Islet of Langerhans (tissue), 1 donor: ENCODE measurements around the gene CDH24.

Experiments
- FAIRE-seq: peaks from one replicate; lab custom pipeline; 2011; peaks lifted over from hg19 to GRCh38; lab: Jason Lieb, UNC

The CDH24 gene

DNA sequence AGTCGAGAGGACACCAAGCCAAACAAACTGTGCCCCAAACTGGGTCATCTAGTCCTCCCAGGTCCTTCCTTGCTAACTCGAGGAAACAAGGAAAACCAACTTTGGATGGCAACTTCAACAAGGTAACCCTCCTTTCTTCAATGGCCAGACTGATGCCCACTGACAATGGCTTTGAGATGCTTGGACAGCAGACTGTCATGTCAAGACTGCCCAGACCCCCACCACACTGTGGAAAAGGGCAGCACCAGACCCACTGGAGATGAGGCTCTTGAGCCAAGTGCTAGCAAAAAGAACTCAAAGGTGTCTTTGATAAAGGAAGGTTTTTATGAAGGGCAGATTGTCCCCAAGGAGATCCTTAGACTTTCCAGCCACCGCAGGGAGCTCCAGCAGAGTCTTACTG, 9.0 kb upstream of the CDH24 start:
- FAIRE-seq, result no peak

DNA sequence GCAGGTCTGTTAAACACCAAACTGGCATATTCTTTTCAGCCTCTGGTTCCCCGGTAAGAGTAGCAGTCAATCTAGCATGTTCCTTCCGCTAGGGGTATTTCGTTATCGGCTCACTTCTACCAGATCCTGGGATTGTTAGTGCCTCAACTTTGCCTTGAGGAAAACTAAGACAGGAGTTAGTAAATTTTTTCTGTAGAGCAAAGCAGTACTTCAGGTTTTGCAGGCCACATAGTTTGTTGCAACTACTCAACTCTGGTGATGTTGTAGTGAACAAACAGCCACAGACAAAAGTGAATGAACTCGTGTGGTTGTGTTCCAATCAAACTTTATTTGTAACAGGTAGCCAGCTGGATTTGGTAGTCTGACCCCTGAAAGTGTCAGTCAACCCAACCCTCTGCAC, 6.3 kb upstream of the CDH24 start:
- no peak for FAIRE-seq

DNA sequence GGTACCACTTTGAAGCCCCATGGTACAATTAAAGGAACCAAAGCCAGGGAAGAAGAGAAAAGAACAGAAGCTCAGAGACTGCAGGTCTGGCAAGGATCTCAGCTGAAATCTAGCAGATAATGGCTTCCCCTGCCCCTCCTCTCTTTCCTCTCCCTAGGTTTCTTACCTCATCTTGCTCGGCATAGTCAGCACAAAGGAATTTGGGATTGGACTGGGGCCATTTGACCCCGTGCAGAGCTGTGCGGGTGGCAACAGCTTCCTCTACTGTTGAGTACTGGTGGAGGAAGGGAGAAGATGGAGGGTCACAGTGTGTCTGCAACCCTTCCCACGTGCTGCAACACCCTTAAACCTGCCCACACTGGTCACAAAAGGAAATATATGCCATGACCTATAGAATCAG, 4.7 kb upstream of the CDH24 start:
- no peak for FAIRE-seq

DNA sequence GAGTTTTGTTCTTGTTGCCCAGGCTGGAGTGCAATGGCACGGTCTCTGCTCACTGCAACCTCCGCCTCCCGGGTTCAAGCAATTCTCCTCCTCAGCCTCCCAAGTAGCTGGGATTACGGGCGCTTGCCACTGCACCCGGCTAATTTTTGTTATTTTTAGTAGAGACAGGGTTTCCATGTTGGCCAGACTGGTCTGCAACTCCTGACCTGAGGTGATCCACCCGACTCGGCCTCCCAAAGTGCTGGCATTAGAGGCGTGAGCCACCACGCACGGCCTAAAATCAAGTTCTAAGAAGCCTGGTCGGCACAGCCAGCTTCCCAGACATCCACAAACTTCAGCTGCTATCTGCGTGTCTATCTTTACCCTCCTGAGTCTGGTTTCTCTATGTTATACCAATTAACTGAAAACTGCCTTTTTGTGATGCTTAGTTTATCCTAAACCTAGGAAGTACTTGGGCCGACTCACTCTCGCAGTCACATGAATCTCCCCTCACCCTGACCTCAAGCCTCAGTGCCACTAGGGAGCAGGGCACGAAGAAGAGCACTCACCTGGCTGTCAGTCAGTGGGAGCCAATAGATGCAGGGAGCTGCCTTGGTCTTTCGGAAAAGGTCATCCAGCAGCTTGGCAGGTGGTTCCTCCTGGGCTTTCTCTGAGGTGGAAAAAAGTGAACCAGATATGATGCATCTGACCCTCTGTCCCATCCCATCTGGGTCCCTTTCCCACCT, 3.4 kb upstream of the CDH24 start:
- no peak for FAIRE-seq

DNA sequence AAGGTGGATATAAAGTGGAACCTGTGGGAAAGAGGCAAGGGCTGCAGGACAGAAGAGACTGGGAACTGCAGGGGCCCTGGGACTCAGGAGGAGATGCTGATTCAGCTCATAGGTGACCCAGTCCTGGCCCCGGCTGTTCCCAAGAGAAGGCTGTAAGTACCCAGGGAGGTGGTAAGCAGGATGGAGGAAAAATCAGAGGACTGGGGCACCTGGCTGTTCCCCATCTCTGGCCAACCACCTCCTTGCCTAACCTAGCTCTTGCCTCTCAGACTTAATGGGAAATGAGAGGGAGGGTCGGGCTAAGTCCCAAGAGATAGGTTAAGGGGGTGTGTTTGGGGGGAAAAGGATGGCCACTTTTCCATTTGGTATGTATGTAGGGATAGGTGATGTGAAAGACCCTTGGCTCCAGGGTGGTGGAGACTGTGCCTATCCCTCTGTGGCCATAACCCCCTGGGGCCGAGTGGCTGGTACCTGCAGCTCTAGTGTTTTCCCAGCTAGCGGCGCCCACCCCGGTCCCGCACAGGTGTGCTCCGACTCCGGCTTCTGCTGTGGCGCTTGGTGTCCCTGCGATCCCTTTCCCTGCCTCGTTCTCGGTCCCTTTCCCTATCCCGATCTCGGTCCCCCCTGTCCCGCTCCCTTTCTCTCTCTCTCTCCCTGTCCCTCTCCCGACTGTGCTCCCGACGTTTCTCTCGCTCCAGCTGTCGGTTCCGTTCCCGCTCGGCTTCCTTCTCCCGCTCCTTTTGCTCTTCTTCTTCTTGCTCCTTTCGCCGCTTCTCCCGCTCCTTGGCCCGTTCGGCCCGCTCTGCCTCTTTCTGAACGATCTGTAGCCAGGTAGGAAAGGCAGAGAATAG, 1.6 kb upstream of the CDH24 start:
- no peak for FAIRE-seq

DNA sequence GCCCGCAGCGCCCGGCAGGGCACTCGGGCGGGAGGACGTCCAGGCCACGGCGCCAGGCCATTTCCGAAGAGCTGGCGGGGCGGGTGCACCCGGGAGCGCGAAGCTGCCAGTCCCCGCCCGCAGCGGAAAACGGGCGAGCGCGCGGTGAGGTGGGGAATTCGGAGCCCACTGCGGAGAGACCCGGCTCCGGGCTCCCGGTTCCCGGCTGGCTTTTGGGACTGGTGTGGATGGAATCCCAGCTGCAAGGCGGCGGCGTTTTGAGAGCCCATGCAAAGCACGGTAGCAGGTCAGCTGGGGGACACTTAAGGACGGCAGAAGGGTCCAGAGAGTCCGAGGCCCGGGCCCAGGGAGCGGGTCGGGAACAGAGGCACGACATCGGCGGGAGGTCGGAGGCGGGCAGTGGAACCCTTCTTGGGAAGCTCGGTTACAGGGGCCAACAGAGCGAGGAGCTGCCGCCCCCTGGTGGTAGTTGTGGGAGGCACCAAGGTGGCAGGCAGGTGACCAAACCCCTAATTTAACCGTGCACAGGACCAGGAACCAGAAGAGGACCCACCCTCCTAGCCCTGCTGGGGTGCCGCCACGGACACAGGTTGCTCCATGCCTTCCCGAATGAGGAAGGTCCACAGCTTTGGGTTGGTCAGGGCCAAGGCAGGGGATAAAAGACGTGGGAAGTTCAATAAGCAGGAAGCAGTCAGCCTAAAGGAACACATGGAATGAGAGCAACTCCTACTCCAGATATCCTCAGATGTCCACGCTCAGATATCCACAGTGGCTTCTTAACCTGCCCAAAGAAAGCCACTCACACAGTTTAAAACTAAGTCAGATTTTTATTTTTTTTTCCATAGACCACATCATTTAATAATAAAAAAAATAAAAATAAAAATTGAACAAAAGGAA, 685 bp upstream of the CDH24 start:
- FAIRE-seq, result no peak

DNA sequence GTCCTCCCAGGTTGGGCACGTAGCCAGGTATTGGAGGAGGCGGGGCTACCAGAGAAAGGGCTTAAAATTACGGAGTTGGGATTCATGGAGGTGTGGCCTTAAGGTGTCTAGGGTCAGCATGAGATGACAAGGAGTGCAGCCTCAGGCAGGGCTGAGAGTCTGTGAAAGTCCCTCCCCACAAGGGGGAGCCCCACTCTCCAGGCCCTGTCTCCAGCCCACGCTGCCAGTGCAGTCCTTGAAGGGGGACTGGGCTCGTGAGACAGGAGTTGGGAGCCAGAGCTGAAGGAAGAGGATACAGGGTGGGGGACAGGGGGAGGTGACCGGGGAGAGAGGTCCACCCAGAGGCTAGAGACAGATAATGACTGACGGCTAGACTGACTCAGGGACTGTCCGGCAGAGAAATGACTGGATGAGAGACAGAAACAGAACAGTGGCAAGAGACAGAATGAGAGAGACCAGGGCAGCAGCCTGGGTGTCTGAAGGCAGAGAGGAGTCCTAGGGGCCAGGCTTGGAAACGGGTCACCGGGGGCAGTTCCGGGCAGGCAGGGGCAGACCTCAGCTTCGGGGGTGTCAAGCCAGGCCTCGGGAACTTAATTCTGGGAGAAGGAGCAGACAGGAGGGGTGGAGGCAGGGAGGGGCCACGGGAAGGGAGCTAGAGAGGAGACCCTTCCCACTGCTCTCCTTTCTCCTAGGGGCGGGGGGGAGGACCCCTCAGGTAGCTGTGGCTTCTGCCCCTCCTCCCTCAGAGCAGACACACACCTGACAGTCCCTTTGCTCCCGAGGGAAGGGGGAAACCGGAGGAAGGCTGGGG, 970 bp downstream of the CDH24 start:
- FAIRE-seq, result no peak

DNA sequence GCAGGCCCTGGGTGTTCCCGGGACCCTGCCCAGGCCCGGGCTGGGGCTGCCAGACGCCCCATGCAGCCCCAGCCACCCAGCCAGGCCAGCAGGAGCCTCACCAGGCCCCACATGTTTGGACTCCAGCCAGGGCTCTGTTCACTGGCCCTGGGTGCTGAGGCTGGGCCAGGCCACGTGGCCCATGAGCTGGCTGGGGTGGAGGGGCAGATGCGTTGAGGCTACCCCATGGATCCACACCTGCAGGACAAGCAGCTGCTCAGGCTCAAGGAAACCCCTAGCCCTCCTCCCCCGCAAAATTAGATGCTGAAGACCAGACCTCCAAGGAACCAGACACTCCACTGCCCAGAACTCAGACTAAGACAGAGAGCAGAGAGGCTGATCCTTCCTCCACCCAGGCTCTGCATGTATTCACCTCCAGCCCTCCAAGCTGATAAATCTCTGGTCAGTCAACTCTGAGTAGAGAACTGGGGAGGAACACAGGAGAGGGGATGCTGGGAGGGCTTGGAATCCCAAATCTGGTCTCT, 1.6 kb downstream of the CDH24 start:
- FAIRE-seq, result no peak

DNA sequence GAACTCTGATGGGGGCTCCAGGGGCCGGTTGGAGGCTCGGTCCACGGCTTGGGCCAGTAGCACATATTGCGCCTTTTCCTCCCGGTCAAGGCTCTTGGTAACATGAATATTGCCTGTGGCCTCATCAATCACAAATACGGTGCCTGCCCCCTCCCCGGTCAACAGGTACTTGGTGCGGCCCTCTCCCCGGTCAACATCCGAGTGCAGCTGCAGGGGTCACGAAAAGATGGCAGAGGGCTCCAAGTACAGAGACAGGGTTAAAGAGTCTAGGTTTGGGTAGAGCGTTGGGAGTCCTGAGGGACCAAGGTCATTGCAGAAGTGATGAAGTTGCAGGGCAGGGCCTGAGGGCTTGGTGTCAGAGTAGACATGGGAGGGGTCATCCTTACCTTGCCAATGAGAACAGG, 2.2 kb downstream of the CDH24 start:
- no peak for FAIRE-seq

DNA sequence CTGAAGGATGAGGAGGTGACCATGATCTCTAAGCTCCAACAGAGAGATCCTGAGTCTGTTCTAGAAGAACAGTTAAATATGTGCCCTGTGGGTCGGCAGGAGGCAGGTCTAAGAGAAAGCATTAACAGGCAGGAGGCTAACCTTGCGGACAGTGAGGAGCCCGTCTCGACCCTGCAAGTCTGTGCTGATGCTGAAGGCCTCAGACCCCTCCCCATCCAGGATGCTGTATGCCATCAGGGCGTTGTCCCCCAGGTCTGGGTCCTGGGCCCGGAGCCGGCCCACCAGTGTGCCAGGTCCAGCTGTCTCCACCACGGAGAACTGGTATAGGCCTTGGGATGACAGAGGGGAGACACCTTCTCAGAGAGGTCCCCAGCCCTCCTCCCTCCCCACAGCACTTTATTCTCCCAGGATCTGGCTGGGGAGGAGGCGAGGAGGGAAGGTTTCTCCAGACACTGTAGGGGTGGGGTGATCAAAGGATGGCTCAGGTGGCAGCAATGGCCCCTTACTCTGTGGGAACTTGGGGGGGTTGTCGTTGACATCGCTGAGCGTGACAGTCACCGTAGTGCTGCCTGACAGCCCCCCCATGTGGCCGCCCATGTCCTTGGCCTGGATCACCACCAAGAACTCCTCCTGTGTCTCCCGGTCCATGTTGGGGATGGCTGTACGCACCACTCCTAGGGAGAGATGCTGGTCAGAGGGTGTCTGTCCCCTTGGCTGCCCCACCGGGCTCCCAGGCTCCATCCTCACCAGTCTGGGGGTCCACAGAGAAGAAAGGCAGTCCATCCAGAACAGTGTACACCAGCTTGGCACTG, 3.1 kb downstream of the CDH24 start:
- FAIRE-seq, result no peak

DNA sequence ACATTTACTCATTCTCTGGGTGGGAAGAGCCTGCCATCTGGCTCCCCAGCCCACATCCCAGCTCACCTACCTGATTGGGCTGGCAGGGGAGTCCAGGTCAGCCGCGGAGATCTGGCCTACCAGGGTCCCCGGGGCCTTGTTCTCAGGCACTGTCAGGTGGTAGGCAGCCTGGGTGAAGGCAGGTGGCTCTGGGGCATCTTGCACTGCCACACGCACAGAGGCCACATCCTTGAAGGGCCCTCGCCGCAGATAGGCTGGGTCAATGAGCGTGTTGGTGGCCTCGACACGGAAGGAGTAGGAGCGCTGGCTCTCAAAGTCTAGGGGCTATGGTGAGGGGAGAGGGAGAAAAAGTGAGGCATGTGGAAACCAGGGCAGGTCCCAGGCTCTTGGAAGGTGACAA, 3.9 kb downstream of the CDH24 start:
- no peak for FAIRE-seq

DNA sequence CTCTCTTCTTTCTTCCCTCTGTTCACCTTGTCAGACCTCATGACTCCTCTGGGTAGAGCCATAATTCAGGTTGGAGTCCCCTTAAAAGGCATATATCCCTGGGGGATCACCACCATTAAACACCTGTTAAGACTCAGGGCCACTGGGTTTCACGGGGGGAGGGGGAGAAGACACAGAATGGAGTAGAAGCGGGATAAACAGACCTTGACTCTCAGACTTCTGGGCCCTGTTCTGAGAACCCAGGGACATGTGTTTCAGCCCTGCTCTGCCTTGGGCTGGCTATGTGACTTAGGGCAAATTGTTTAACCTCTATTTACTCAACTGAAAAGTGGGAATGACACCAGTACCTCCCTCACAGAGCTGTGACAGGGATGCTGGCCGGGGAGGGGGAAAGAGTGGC, 4.6 kb downstream of the CDH24 start:
- no peak for FAIRE-seq

DNA sequence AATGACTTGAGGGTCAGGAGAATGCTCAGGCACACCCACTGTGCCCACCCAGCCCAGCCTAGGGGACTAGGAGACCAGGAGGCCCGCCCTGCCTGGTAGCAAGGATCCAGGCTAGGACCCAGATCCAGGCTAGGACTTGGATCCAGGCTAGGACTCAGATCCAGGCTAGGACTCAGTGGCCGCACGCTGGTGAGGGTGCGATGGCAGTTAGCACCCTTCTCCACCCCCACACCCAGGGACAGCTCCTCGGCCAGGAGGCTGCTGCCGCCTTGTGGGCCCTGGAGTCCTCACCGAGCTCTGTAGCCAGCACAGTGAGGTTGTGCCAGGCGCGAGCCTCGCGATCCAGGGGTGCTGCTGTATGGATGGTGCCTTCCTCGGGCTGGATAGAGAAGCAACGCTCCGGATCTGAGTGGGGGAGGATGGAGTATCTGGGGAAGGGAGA, 5.1 kb downstream of the CDH24 start:
- no peak for FAIRE-seq

DNA sequence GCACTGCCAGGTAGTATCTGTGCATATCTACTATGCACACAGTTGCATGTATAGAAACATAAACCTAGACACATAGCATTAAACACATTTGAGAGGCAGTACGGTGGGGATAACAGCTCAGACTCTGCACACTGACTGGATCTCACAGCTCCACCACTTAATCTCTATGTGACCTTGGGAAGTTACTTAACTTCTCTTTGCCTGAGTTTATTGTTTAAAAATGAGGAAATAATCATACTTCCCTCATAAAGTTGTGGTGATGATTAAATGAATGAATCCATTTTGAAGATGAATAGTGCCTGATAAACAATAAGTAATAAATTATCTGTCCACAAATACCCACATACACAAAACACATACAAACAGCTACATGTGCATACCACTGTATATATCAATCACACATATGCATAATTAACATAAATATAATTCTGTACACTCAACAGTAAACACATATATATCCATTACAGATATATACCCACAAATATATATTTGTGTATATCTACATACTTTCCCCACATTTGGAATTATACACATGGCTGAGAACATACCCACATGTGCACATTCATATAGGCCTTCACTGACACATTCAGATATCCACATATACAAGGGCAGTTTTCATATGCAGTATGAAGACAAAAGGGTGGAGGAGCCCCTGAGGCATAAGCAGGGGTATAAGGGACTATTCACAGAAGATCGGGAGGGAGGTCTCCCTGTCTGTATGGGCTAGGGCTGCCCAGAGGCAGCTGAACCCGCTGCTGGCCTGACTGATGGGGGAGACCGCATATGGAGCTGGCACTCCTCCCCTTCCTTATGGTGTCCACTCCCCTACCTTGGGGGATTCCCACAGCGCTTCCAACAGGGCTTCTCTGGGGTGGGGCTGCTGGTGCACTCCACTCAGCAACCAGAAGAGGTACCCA, 5.9 kb downstream of the CDH24 start:
- no peak for FAIRE-seq

DNA sequence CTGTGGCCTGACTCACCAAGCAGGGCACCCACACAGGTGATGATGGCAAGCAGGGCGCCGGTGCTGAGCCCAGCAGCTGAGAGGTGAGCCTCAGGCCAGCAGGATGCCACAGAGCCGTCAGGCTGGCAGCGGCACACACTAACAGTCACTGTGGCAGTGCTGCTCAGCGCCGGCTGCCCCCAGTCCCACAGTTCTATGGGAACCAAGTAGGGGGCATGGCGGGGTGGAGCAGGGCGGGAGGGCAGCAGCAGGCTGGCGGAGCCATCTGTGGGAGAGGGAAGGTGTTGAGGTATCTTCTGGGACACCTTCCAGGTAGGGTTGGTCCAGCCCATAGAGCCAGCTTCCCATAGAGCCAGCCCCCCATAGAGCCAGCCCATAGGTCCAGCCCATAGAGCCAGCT, 8.3 kb downstream of the CDH24 start:
- no peak for FAIRE-seq

DNA sequence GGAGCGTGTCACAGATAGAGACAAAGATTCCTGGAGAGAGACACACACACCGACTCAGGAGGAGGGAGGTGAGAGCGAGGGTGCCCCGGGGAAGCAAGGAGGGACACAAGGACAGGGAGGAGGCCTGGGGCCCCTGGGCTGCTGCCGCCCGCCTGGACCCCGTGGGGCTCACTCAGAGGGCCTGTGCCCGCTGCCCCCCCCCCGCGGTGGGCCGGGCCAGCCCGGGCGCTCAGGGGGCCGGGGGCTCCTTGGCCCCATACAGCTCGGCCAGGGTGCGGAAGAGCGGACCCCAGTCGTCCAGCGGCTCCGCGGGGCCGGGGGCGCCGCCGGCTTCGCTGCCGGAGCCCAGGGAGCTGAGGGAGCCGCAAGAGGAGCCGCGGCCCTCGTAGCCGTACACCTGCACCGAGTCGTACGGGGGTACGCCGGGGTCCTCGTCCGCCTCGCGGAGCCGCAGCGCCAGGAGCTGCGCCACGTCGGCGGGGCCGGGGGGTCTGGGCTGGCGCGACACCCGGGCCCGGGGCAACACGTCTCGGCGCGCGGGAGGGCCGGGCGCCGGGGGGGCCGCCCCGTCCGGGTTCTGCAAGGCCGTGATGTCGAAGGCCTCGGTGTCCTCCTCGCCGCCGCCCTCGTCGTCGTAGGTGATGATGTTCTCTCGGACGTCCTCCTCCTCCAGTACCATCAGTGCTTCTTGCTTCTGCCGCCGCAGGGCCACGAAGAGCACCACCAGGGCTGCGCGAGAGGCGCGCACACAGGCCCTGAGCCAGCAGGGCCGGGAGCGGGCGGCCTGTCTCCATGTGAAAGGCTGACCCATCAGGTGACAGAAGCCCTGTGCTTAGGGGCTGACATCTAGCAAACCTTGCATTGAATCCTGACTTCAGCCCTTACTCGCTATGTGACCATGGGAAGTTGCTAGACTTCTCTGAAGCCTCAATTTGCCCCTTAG, 9.3 kb downstream of the CDH24 start:
- FAIRE-seq, result no peak

DNA sequence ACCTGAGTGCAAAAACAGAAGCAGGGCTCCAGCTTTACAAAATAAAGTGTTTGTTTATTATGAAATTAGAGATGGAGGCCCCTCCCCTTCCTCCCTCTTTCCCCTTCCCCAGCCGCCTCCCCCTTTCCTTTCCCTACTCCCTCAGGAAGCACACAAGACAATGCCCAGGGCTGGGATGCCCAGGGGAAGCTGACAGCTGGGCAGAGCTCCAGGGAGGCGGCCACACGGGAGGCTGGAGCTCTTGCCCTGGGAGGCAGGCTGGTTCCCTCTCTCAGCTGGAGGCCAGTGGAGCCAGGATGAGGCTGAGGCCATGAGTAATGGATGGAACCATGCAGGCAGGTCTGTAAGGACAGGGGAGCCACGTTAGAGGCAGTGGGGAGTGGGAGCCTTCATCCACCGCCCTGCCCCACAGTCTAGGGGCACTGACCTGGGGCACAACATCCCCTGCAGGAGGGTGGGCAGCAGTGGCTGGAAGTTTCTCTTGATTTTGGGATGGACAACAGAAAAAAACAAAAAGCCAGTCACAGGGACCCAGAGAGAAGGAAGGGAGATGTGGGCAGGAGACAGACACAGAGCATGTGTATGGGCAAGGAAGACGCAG, 10.2 kb downstream of the CDH24 start:
- no peak for FAIRE-seq
